ENCODE results near the gene PTCD3.
A peak's percentile ranks its signal among the peaks of the same experiment; 100 is the strongest.

The PTCD3 gene

DNA sequence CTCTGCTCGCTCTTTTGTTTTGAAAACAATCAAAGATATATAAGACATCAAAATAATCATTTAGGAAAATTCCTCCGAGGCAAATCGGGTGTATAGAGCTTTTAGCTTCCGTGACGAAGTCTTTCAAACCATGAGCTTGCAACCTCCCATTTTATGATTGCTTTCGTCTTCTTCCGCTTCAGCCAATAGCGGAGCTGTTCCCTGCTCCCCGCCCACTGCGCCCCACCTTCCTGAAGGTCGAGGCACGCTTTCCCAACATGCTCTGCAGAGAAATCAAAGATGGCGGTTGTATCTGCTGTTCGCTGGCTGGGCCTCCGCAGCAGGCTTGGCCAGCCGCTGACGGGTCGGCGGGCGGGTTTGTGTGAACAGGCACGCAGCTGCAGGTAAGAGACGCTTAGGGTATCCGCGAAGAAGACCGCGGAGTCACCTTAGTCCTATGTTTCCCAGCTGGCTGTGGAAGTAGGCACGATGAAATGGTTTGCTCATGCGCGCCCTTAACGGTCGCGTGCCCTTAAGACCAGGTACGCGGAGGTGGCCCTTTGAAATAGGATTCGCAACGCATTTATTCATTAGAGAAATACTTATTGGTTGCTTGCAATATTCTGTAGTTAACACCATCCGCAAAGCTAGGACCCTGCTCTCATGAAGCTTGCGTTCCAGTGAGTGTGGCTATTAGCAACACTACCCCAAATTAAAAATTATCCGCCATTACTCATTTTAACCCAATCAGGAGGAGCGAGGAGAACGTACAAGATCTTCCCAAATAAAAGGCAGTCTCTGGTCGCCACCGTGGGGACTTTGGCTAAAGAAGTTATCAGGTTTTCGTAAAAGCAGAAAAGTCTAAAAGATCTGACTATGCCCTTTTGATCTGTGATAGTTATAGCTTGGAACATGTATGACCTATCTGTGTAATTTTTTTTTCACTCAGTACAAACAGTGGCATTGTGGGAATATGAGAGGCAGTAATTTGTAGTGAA, at the start of gene PTCD3:
Gene PTCD3, plus strand, starts transcription at position 267 of the 977 bp plus-strand sequence. Its CDS starts 13 bp downstream, at position 280.
- peak; percentile 85 for DNase-seq (ENCODE audit: low read depth)

DNA sequence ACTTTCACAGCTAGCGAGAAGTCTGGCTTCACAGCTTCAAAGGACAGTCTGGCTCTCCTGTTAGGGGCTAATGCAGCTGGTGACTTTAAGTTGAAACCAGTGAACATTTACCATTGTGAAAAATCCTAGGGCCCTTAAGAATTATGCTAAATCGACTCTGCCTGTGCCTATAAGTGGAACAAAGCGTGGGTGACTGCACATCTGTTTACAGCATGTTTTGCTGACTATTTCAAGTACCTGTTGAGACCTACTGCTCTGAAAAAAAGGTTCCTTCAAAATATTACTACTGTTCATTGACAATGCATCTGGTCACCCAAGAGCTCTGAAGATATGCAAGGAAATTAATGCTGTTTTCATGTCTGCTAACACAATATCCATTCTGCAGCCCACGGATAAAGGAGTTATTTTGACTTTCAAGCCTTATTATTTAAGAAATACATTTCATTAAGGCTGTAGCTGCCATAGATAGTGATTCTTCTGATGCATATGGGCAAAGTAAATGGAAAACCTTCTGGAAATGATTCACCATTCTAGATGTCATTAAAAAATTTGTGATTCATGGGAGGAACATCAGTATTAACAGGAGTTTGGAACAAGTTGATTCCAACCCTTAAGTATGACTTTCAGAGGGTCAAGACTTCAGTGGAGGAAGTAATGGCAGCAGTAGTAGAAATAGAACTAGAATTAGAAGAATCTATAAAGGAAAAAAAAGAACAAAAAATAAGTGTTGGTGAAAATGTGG, 49.3 kb upstream of the PTCD3 start:
- no peak for DNase-seq (ENCODE audit: low read depth)

DNA sequence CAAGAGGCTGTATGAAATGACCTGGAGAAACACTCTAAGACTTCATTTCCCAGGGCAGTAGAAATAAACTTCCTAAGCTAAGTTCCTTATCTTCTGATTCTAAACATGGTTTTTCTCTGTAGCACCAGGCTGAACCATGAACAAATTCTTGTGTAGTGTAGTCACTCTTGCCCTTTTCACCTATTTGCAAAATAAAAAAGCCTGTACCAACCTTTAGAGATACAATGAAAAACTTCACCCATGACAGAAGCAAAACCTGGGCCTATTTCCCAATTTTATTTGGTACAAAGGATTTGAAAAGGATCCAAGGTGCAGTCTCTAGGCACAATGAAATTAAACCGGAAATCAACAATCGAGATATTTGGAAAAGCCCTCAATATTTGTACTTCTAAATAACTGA, 44.0 kb upstream of the PTCD3 start:
- DNase-seq (ENCODE audit: low read depth): no peak

DNA sequence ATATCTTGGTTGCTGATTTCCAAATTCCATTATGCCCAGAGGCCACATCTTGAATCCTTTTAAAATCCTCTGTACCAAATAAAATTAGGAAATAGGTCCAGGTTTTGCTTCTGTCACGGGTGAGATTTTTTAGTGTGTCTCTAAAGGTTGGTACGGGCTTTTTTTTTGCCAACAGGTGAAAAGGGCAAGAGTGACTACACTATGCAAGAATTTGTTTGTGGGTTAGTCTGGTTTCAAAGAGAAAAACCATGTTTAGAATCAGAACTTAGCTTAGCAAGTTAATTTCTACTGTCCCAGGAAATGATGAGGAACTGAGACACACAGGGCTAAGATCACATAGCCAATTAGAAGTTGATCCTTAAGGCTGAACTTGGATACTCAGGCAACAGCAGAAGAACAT, 42.0 kb upstream of the PTCD3 start:
- DNase-seq (ENCODE audit: low read depth): no peak

DNA sequence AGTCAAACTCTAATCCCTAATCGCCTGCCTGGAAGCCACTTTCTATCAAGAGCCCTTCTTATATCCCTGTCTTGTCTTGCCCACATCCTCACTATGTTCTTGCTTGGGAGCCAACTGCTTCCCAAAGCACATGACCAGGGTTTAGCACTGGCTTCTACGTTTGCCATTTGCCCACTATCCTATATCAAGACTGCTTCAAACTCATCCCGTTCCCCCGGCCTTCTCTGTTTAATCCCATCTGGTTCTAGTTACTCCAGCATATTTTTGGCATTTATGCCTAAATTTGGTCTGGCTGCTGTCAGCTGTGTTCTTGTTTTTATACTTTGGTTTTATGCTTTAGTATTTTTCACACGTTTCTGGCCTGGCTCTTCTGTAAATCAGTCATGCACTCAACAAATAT, 40.5 kb upstream of the PTCD3 start:
- DNase-seq (ENCODE audit: low read depth): no peak

DNA sequence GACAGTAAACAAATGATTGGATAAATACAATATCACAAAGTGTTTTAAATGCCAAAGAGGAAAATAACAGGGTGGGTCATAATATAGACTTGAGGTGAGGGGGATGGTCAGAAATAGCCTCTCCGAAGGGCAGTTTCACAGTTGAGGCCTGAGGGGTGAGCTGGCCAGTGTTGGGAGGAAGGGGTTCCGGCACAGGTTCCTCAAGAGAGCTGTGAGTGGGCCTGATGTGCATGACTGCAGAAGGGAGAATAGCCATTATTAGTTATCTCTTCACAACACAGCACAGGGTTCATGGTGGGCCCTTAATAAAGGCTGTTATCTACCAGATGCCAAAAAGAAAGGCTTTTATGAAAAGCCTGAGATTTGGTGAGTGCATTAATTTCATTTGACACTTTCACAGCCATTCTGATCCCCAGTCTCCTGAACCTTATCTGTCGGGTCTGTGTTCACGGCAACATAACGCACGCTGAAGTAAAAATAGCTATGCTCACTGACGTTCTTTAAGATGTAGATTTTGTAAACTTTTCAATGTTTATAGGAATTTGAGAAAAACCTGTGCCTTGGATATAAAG, 39.9 kb upstream of the PTCD3 start:
- DNase-seq (ENCODE audit: low read depth): no peak

DNA sequence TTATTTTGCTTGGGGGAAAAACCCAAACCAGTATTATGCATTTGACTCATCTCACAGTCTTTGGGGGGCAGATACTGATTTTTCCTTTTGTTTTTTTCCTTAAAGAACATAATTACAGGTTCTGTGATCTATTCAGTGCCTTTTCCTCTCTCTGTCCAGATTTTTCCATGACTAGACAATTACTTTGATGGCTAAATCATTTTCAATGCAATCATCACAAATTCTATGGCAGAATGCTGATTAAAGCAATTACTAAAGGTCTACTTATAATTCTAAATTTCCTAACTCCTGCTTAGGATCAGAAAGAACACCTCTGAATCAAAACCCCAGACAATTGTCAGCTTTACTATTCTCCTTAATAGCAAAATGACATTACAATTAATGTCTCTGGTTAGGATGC, 39.1 kb upstream of the PTCD3 start:
- DNase-seq (ENCODE audit: low read depth): no peak

DNA sequence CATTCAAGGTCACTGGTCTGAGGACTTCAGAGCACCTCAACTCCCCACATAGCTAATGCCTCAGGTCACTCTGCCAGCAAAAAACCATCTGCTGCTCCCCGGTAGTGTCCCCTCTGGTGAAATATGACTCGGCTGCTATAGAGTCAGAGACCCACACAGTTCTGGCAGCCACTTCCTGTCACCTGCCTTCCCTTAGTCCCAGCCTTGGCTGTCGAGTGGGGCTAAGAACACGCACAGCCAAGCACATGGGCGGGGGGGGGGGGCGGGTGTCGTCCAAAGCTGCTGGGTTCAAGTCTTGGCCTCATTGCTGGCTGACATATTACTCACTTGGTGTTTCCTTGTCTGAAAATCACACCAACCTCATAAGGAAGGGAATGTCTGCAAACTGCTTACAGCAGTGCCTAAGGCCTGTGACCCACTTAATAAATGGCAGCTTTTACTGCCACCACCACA, 37.9 kb upstream of the PTCD3 start:
- no peak for DNase-seq (ENCODE audit: low read depth)

DNA sequence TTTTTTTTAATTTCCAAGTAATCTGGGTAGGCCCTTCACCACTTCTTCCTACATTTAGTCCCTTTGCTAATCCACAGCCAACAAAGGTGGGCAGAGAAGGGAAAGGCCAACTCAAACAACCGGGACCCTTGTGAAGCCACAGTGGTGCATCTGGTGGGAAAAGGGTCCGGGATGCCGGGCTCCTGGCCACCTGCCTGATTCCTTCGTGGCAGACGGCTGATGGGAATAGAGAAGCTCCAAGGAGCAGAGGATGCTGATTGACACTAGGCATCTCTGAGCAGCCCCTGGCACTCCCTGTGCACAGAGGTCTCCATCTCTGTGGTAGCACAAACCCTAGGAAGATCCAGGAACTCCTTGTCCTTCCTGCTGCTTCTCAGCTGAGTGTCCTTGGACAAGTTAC, 37.4 kb upstream of the PTCD3 start:
- DNase-seq (ENCODE audit: low read depth): no peak

DNA sequence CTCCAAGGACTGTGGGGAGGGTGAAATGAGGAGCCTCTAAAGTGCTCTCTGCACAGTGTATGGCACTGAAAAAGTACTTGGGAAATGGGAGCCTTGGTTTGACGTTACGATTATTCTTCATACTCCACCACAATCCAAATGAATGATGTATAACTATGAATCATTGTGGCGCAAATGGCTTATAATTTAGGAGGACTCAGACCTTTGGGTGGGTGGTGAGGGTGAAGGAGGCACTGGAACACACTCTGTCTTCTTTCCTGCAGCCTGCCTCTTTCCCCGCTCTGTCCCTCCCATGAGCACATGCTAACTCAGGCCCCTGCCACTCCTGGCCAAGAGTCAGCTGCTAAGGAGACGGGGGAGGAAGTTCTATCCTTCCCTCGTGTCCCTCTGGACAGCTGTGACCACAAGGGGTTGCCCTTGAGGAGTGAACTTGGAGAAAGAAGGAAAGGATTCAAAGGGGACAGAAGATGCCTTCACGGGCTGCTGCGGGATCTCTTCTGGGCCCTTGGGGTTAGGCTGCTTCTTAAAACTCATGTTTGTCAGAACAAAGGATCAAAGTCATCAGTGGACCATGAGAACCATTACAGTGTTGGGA, 36.8 kb upstream of the PTCD3 start:
- no peak for DNase-seq (ENCODE audit: low read depth)

DNA sequence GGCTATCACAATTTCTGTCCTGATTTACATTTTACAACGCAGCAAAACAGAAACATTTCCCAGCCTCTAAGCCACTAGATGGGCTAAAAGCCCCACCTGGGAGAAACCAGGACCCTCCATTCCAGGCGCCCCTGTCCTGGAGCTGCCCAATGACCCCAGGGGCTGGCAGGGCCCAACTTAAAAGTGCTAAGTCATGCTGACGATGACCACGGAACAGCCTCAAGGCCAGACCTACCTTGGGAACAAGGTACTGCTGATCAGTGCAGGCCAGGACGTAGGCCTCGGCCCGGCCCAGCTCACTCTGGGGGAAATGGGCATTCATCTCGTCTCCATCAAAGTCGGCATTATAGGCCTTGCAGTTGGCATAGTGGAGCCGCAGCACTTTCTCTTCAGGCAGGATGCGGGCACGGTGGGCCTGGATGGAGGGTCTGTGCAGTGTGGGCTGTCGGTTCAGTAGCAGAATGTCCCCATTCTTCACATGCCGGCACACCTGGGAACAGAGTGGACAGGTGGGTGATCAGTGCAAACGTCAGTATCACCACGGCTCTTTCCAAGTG, 36.2 kb upstream of the PTCD3 start:
- DNase-seq (ENCODE audit: low read depth): no peak

DNA sequence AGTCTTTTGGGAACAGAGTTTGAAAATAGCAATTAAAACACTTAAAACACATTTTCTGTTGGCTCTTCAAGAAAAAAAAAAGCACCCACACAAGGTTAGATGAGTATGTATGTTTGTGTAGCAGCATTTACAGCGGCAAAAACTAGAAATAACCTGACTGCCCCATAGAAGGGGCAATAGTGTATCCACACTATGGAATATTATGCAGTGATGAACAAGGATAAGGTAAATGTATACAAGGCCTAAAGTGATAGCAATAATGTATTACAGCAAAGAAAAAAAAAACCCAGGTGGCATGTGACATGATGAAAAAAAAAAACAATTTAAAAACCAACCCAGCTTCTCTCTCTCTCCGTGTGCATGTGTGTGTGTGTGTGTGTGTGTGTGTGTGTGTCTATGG, 35.2 kb upstream of the PTCD3 start:
- DNase-seq (ENCODE audit: low read depth): no peak

DNA sequence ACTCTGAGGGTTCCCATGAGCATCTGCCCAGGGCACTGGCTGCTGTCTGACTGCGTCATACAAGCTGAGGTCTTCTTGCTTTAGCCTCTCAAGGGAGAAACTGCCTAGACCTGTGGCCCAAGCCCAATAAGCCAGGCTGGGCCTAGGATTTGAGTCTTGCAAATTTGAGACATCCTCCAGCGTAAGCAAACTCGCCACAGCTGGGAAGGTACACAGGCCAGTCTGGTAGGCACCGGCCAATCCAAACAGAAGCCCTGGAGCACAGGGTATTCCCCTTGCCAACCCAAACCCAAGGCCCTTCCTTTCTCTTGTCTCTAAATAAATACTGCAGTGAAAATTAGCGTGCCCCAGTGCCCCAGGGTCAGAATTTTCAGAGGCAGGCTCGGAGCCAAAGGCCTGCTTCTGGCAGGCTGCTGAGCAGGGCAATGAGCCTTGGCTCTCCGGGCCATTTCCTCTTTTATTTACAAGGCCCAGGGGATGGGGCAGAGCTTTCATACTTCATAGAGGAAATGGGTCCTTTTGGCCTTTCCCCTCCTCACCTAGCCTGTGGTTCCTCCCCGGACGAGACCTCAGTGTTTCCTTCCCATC, 33.7 kb upstream of the PTCD3 start:
- no peak for DNase-seq (ENCODE audit: low read depth)

DNA sequence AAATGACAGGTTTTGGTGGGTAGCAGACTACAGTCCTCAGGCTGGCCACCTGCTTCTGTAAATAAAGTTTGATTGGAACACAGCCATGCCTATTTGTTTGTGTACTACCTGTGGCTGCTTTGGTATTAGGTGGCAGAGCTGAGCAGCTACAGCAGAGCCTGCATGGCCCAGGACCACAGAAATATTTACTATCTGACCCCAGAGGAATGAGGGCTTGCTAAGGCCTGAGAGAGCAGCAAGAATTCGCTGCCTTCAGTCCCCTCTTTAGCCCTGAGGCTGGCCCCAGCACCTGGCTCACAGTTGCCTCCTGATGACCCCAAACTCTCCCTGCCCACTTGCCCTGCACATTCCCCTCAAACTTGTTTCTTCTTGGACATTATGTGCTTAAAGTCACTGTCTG, 32.8 kb upstream of the PTCD3 start:
- DNase-seq (ENCODE audit: low read depth): no peak

DNA sequence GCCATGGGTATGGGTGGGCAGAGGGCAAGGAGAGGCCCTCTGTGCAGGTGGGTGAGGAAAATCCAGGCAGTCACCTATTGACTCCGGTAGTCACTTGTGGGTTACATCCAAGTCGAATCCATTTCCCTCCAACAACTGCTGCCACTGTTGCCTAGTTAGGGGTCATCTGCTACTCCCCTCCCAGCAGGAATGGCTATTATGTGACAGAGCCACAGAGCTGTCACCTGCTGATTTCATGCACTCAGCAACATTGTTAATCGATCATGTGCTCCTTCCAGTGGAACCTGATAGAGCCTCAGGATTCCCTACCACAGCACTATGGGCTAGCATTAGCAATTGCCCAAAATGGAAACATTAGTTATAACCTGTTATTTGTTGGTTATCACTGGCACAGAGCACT, 31.8 kb upstream of the PTCD3 start:
- no peak for DNase-seq (ENCODE audit: low read depth)

DNA sequence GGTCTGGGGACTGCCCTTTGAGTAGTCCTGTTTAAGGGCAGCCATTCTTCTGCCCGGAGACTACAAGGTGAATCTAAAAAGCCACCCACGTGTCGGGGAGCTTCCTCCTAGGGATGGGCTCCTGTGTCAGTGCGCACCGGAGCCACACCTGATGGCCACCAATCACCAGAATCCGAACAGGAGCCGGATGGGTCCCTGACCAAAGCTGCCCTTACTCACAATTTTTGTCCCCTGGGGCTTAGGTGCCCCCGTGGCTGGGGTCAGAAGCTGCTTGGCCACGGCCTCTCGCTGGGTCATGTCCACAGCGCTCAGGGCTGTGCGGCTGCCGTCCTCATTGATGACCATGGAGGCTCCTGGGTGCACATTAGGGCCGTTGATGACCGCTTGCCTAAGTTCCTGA, 31.2 kb upstream of the PTCD3 start:
- DNase-seq (ENCODE audit: low read depth): no peak

DNA sequence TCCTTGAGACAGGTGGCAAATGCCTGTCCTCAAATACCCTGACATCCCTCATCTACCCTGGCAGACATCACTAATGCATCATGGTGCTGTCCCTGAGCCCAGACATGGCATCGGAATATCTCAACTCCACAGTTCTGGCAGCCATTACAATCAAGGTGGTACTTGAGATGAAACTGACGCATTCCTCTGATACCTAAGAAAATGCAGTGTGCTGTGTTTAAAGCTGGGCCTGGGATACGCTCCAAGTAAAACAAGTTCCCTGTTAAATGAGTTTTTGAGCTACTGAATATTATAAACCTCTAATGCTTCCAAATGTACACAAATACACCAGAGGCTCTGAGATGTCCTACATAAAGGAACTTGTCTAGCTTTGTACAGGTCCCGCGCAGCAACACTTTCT, 30.1 kb upstream of the PTCD3 start:
- DNase-seq (ENCODE audit: low read depth): no peak

DNA sequence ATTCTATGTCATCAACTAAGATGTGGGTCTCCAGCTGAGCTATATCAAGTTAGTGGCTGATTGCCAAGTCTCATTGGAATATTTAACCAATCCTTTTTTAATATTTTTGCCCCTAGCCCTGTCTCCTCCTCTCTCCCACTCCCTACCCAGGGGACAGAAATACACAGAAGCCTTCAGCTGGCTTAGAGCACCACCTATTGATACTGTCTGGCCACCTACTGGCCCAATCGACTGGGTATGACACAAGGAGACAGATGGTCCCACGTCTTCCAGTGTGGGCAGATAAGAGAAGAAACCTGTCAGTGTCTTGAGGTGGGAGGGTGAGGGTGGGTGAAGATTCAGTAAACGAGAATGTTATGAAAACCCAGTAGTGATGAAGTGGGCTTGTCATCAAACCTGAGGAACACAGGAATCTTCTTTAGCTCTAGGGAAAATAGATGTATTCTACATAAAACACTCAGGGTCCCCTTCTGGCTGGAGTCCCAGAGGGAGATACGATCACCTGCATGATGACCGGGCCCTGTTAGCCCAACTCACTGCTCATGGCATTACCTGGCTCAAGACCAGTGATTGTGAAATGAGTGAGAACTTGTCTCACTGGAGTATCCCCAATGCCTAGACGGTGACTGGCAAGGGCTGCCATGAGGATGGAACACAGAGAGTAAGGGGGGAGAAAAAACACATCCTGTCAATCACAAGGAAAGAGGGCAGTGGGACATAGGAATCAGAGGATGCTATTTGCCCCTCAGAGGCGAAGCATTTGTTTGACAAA, 27.1 kb upstream of the PTCD3 start:
- no peak for DNase-seq (ENCODE audit: low read depth)

DNA sequence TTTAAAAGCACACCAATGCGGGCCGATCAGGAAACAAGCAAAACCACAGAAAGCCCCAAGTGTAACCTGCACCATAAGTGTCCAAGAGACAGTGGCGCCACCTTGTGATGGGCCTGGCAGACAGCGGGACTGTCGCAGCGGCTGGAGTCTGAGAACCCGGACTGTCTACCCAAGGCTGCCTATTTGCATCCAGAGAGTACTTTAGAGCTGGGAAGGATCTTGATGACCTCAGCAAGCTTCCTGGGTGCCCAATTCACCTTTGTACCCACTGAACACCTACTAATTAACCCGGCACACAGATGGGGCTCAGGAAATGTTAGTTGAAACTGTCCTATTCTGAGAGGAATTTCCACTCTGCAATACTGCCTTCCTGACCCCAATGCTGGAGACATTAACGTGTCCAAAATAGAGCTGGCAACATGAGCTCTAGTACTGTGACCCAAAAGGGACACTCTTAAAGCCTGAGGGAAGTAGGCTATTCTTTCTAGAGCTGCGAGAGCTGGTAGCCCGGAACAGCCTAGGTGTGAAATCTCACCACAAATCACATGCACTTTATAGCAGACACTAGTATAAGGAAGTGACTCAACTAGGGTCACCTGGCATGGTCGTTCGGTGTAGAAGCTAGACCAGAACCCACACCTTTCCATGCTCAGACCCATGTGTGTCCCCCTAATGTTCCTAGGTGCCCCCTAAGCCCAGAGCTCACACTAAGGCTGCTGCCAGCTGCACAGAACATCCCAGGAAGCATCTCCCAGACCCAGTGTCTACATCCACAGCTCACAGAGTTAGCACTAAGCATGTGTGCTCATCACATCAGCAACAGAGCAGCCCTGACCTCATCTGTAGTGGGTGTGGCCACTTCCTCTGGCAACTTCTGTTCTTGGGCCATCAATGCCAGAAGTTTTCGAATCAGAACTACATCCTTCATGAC, 25.8 kb upstream of the PTCD3 start:
- DNase-seq (ENCODE audit: low read depth): no peak

DNA sequence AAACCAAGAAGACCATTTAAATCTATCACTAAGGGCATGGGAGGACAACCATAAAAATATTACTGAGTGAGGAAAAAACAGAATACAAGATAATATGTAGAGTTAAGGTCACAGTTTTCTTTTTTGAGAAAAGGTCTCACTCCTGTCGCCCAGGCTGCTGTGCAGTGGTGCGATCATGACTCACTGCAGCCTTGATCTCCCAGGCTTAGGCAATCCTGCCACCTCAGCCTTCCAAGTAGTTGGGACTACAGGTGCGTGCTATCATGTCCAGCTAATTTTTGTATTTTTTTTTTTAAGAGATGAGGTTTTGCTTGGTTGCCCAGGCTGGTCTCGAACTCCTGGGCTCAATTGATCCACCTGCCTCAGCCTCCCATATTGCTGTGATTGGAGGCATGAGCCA, 24.3 kb upstream of the PTCD3 start:
- no peak for DNase-seq (ENCODE audit: low read depth)
